ENCODE results near the gene CPXM2.

DNA sequence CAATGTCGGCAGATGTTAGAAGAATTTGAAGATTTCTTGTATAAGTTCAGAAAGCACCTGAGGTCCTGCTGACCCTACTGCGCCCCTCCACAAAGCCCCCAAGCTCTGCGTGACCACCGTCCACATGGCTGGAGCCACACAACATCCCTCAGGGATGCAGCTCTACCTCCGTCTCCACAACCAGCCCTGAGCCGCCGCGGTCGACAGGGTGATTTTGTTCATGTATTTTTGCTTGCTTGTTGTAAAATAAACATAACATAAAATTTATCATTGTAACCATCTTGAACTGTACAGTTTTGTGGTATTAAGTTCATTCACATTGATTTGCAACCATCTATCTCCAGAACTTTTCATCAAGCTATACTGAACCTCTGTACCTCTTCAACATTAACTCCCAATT lies 50.5 kb downstream of the CPXM2 start:
- no peak for TF ChIP-seq CTCF (conservative IDR thresholded peaks at IDR 0.05 in 1 of 2, IDR thresholded peaks at IDR 0.05 in 1 of 2; ENCODE audit: low read depth in 1 of 2, low read length in 2 of 2)
- no peak for TF ChIP-seq EZH2 (IDR thresholded peaks at IDR 0.05; ENCODE audit: low read length, missing control alignments)
